WI38 (cell line): ENCODE measurements around the gene NNMT.

Experiments used
- H3K4me3 ChIP-seq: 2 replicates; pipeline ENCODE4 v1.5.1; 2011; ENCODE audit warnings: low read depth, mild to moderate bottlenecking, control low read depth, low read length
- TF ChIP-seq, protein P1 (sequence below): IDR thresholded peaks from 2 replicates; pipeline ENCODE4 v1.5.1; 2012; ENCODE audit warnings: low read depth, mild to moderate bottlenecking, control low read depth, low read length

Gene NNMT

DNA sequence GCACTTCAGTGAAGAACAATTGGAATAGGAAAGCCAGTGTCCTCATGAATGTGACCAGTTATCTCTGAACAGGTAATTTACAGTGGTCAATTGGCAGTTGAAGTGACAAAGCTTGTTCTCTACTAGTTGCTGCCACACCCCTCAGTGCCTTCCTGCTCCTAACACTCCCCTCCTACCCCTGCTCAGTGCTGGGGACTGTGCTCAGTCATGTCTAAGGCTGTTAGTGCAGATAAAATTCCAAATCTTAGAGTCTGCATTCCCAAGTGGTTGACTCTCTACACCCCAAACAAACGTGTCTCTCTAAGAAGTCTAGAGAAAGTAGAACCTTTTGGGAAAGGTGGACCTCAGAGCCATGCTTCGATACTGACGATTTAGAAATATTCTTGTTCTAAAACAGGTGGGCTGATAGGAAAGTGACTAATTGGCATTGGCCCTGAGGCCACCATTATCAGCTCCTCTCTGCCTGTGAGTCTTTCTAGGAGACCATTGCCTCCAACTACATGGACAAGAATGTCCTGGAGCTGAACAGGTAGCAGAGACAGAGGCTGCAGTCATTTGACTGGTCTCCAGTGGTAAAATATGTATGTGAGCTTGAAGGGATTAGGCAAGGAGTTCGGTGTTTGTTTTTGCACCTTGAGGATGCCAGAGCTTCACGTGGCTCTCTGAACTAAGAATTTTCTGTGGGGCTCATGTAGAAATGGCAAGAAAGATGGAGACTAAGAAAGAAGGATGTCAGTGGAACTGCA, 22.1 kb upstream of the NNMT start:
- TF ChIP-seq, protein P1, sequence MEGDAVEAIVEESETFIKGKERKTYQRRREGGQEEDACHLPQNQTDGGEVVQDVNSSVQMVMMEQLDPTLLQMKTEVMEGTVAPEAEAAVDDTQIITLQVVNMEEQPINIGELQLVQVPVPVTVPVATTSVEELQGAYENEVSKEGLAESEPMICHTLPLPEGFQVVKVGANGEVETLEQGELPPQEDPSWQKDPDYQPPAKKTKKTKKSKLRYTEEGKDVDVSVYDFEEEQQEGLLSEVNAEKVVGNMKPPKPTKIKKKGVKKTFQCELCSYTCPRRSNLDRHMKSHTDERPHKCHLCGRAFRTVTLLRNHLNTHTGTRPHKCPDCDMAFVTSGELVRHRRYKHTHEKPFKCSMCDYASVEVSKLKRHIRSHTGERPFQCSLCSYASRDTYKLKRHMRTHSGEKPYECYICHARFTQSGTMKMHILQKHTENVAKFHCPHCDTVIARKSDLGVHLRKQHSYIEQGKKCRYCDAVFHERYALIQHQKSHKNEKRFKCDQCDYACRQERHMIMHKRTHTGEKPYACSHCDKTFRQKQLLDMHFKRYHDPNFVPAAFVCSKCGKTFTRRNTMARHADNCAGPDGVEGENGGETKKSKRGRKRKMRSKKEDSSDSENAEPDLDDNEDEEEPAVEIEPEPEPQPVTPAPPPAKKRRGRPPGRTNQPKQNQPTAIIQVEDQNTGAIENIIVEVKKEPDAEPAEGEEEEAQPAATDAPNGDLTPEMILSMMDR = no peak
- H3K4me3 ChIP-seq = no peak overlapping the region

DNA sequence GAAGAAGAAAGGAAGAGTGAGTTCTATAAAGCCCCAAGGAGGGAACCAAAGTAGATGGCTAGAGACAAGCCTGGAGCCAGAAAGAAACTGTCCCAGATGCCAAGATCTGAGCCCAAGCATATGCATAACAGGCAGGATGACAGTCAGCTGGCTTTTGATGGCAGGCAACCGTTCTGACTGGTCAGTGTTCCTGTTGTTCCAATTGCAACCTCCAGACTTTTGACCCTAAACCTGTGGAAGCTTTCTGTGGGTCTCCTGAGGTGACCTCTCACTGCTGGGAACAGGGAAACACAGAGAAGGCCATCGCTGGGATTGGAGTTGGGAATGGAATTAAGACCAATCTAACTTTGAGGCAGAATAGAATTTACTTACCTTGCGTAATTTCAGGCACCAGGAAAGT, 21.6 kb upstream of the NNMT start:
- H3K4me3 ChIP-seq = no peak overlapping the region
- TF ChIP-seq, protein P1 = no peak

DNA sequence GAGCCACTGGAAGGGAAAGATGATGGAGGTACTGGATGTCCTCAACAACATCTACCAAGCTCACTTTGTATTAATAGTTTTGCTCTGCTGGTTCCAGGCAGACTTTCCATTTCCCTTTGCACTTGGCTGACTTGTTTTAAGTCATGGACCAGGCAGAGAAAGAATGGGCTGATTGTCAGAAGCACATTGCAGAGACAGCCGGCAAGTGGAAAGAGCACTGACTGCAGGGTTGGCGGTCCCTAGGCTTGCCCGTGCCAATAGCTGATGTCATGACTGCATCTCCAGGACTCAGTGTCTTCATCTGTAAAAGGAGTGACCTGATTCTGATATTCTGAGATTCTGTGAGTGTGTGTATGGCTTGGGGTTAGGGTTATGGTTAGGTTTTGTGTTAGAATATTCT, 20.9 kb upstream of the NNMT start:
- TF ChIP-seq, protein P1 = no peak
- H3K4me3 ChIP-seq = no peak overlapping the region

DNA sequence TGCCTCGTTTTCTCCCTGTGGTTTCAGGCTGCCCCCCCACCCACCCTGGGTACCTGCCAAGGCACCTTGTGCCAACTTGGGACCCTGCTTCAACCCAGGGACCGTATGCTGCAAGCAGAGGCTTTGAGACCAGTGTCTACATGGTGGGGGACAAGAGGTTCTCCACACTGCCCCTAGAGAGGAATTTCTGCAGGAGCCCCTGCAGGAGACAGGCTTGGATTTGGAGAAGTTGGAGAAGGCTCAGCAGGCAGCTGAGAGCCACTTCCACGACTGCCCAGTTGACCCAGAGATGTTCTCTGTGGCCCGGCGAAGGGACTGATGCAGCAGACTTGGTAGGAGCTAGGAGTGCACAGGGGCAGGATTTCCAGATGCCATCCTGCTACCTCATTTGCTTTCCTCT, 20.1 kb upstream of the NNMT start:
- no peak overlapping the region for H3K4me3 ChIP-seq
- TF ChIP-seq, protein P1 = no peak

DNA sequence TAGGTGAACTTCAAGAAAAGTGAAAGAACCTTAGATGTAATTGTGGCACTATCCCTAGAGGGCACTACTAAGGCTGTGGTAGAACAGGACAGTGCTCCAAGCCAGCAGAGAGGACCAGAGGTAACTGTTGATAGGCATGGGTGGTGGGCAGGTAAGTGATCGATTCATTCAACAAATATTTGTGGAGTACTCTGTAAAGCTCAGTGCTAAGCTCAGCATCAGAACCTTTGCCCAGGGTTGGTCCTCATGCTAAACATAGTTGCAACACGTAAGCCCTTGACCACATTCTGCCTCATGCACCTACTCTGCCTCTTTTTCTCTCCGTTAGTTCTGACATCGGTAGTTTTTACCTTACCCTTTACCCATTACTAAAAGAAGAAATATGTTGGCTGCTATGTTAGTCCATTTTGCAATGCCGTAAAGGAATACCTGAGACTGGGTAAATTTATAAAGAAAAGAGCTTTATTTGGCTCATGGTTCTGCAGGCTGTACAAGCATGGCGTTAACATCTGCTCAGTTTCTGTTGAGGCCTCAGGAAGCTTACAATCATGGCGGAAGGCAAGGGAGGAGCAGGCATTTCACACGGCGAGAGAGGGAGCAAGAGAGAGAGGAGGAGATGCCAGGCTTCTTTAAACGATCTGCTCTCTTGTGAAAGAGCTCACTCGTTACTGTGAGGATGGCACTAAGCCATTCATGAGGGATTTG, 18.4 kb upstream of the NNMT start:
- no peak overlapping the region for H3K4me3 ChIP-seq
- TF ChIP-seq, protein P1 = no peak

DNA sequence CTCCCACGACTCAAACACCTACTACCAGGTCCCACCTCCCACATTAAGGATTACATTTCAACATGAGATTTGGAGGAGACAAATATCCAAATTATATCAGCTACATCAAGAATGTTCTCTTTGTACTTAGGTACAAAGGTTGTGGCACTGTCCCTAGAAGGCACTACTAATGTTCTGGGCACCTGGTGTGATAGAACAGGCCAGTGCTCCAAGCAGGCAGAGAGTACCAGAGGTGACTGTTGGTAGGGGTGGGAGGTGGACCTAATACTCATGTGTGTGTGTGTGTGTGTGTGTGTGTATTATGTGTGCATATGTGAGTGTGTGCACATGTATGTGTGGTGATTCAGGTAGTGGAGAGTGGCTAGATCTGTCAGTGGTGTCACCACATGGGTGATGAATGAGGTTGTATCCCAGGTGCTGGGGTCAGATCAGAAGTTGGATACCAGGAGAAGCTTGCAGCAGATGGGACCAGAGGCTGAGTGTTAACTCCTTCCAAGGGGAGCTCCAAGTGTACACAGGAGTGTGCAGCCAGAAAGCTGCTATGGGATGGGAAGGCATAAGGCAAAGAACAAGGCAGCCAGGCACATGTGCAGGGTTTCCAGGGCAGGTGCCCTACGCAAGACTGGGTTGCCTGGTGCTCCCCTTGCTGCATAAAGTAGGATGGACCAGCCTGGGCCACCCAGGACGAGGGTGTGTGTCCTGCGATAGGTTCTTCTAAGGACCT, 17.7 kb upstream of the NNMT start:
- H3K4me3 ChIP-seq = no peak overlapping the region
- TF ChIP-seq, protein P1 = no peak
